ENCODE data around the gene PAX6.

PAX6 gene

GRCh38 chr11:31807799-31808667 lies 3.1 kb downstream of the PAX6 start:
- no peak for DNase-seq

DNA sequence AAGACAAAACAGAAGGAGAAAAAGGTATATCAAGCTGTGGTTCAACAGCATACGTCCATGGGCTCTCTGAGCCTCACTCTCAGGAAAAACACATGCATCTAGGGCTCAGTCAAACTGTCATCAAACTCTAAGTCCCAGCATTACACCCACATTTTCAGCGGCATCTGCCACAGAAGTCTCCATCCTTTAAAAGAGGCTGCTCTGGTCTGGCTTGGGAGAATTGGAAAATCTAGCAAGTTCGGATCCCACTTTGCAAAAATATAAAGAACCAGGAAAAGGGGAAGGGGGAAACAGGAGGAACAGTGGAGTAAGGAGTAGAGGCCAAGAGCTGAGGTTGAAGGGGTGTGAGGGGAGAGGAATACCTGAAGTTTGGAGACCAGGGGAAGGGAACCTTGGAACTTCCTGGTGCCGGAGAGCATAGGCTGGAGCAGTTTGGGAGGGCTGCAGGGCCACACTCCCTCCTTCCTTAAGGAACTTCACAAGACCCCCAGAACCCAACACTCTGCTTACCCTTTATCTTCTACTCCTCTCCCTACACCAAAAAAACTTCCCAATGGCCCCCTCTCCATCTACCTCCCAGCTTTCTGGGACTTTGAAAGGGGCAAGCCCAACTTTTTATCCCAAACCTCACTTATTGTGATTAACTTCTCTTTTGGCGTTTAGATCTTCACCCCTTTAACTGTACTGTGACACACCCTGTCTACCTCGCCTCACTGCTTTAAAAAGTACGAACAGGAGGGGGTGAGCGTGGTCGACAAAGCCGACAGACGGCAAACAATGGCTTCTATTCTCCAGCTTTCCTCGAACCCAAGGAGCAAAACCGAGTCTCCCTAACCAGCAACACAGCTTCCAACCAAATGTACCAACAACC lies 4.0 kb downstream of the PAX6 start:
- no peak for DNase-seq

DNA sequence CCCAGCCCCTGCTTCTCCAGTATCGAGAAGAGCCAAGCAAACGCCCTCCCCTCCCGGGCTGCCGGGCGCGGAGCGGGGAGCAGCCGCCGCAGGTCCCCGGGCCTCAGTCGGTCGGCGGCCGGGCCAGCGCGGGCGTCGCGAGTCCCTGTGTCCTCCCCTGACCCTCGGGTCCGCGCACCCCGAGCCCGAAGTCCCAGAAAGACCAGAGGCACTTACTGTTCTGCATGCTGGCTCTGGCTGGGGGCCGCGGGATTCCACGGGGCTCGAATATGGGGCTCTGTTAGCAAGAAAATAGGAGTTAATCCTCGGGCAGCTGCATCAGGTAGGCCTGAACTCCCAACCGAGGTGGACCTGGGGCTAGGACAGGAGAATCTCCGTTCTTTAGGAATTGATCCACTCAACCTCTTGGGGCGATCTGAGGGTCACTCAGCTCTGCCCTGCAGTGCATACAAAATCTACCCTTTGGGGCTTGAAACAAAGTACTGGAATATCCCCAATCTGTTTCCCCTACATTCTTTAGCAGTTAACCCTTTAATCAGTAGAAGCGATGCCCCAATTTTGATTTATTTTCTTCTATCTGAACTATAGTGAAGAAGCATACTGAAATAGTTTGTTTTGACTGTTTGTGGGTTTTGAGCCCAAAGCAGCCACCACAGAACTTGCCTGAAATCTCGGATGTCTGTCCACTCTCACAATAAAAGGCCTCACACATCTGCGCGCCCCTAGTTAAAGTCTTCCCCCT lies 4.8 kb downstream of the PAX6 start:
- DNase-seq: no peak

DNA sequence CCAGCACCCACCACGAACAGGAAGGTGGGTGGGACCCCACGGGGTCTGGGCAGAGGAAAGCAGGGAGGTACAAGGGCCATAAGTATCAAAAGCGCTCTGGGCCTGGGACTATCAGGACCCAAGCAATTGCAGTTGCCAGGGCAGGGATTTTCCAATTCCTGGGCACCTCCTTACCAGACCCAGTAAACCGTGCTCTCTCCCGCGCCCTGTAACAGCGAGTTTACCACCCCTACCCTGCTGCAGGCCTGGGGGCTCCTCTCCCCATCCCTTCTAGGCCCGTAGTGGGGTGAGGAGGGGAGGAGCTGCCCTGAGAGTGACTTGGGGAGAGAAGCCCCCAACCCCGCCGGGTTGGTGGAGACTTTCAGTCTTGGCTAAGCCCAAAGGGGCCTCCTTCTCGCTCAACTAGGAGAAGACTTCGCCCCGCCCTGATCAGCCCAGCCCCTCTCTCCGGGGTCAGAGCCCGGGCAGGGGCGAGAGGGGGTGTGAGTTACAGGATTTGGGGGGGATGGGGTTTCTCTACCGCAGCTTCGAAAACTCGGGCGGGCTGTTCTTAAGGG lies 5.4 kb downstream of the PAX6 start:
- no peak for DNase-seq

DNA sequence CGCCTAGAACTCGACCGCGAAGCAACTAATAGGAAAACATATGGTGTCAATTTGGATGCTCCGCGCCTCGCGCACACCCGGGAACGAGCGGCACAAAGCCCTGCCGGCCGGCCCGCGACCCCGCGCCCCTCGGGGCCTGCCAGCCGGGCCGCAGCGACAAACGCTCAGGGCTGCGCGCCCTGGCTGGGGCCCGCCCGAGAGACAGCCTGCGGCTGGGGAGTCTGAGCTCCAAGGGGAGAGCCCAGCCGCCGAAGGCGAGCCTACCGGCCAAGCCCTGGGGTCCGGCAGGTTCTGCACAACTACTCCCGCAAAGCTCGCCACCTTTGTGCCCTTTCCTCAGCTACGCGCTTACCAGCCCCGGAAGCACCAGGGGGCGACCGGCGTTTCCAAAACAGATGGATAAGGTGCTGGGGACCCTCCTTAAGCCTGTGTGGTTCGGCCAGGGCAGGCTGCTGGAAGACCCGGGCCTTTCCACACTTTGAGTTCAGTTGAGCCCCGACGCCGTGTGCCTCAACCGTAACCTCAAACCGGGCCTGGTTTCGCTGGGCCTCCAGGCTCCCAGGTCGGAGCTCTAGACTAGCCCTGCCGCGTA lies 6.0 kb downstream of the PAX6 start:
- DNase-seq: no peak

DNA sequence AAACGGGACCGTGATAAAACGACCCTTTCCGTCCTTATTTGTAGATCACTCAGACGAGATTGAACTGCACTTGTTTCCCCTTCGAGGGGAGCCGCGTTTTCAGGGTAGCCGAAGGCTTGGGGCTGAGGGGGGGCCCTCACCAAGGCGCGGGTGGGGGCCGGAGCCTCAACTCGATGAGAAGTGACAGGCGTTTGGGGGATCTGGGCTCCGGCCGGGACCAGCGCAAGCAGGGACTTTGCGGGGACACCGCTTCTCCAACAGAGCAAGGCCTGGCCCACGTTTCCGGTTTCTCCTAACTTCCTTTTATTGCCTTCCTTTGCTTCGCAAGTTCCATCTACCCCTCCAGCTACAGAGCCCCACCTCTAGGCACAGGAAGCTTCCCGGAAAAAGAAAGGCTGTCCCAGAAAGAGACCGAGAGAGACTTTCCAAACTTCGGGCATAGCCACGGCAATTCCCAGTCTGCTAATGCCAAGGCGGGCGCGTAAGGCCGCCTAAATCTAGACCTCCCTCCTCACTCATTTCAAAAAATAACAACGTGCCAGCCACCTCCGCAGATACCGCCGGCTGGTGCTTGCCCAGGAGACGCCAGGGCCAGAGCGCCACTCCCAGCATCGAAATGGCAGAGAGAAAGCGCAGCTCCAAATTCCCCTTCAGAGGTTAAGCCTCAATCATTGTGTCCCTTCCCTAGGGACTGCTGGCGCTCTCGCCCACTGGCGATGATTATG lies 6.6 kb downstream of the PAX6 start:
- DNase-seq: no peak

DNA sequence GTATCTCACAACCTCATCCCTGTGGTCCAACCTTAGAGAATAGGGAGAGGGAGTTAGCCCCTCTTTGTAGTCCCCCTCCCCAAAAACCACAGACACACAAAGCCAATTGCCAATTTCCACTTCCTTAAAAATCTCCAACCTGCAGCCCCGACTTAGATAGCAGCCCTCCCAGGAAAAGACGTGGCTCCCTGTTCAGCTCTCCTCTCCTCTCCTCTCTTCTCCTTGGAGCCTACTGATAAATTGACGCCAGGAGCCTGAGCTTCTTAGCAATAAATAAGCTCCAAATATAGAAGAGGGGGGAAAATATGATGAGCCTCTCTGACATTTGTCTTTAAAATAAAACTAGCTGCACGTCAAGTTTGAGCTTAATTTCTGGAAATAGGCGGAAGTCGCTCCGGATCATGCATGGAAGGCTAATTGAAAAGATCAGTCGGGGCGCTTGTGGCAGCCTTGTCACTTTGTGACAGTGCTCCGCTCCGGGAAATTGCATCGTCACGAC lies 7.3 kb downstream of the PAX6 start:
- no peak for DNase-seq

GRCh38 chr11:31802990-31803812 lies 7.9 kb downstream of the PAX6 start:
- DNase-seq: no peak

GRCh38 chr11:31802609-31802989 lies 8.5 kb downstream of the PAX6 start:
- no peak for DNase-seq

GRCh38 chr11:31802000-31802551 lies 9.0 kb downstream of the PAX6 start:
- no peak for DNase-seq

DNA sequence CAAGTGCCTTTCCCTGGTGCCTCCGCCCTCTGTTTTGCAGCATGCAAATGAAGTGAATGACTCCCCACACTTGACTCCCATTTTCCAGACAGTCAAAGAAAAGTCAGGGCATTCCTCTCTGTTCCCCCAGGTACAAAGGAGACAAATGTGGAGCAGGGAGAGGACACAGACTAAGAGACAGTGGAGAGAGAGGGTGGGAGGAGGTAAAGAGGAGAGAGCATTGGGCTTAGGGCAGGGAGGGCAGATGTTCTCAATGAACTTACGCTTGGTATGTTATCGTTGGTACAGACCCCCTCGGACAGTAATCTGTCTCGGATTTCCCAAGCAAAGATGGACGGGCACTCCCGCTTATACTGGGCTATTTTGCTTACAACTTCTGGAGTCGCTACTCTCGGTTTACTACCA lies 9.8 kb downstream of the PAX6 start:
- DNase-seq: no peak

DNA sequence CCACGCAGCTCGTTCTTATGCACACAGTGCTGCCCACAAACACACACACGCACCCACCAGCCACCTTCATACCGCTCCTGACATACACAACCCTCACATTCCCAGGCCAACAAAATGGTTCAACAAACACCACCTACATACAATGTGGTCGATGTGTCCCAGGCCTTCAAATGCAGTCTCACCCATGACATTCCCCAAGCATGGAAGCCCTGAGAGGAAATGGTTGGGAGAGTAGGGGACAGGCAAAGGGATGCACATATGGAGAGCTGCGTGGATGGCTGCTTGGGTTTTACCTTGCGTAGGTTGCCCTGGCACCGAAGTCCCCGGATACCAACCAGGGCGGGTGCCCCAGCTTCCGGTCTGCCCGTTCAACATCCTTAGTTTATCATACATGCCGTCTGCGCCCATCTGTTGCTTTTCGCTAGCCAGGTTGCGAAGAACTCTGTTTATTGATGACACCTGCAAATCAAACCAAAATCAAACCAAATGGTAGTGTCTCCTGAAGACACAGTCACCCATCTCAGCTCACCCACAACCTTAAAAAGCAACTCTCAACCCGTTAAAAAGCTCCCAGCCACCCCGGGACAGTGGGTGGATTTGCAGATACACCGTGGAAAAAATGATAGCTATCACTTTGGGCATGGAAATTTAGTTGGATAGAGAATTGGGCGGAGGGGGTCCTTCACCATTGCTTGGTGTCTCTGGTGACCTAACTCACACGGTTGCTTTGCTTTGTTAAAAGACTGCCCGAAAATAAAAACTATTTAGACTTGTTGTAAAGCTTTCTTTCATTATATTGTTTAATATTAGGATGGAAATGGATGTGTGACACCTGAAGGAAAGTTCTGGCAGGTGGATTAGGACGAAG lies 10.5 kb downstream of the PAX6 start:
- DNase-seq: no peak

GRCh38 chr11:31799435-31800397 lies 11.4 kb downstream of the PAX6 start:
- no peak for DNase-seq

GRCh38 chr11:31798554-31799434 lies 12.3 kb downstream of the PAX6 start:
- no peak for DNase-seq

DNA sequence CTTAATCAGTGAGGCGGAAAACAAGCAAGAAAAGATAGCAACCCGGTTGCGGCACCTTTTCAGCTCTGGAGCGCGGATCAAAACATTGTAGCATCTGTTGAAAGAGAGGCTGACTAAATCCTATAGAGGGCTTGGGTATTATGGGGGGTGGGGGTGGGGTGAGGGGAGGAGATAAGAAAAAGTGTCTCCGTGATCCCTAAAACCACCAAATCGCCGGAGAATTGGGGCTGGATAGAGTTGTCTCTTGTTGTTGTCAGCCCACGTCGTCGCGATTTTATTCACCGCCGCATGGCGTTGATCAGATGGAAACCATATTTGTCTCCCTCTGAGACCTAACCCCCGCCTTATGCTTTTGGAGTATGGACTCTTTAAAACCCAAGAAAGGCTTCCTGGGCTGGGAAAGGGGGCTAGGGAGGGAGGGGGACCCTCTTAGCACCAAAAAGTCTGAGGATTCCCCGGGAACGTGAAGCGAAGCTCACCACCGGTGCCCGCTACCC lies 13.0 kb downstream of the PAX6 start:
- no peak for DNase-seq

DNA sequence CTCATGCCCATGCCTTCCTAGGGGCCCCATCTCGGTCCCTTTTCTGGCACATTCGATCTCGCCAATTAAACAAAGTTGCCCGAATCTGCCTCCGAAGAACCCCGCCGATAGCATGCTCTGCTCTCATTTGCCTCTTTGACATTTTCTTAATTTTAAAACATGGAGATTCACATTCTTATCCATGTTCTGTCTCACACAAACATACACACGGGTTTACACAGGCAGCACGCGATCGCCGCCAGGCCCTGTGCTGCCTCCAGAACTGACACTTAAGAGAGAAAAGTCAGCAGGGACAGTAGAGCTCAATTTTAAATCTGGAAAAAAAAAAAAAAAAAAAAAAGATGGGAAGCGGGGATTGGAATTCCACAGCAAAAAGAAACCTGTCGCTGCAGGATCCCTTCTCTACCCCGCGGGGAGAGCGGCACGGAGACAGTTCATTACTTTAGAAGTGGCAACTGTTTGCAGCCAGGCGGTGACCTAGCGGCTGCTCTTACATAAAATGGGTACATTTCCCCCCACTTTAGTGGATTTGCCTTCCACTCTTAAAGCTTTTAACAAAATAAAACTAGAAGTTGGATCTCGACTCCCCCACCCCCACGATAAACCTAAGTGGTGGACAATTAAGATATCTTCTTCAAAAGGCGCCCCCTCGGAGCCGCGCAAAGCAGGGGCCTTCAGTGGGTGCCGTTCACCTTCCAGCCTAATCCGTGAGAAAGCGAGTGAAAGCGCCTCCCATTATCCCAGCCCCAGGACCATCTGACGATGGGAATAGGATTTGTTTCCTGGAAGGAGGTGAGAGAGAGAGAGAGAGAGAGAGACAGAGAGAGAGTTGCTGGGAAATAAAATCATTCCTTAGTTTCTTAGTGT lies 13.7 kb downstream of the PAX6 start:
- no peak for DNase-seq

Measured in NCI-H146 (cell line).